SJCRH30 (cell line): ENCODE measurements around the gene SSBP3. TPM values are rescaled to one million over a fixed set of nuclear protein-coding genes. Genes with fewer than 3 reads are reported as not detected.
"Not testable (repeated sequence)": the region's sequence is repeated elsewhere in the genome, so short reads cannot be mapped to it uniquely, and the experiment has no call there.

Source experiments
- DNase-seq, 2 experiments: peaks; one replicate each; pipeline ENCODE4 v3.0.0-alpha.2; 2015 to 2020
- H3K27ac ChIP-seq: fragments of 250-450 bp; sonication (Bioruptor Pico); 2 replicates; pipeline ENCODE4 v1.5.1; 2020; ENCODE audit warnings: mild to moderate bottlenecking, moderate library complexity
- H3K27me3 ChIP-seq: fragments of 250-450 bp; sonication (Bioruptor Pico); 2 replicates; pipeline ENCODE4 v1.5.1; 2020; ENCODE audit warnings: mild to moderate bottlenecking, moderate library complexity
- H3K36me3 ChIP-seq: fragments of 250-450 bp; sonication (Bioruptor Pico); 2 replicates; pipeline ENCODE4 v1.5.1; 2020; ENCODE audit warnings: mild to moderate bottlenecking, moderate library complexity
- H3K4me1 ChIP-seq: fragments of 250-450 bp; sonication (Bioruptor Pico); 2 replicates; pipeline ENCODE4 v1.5.1; 2020; ENCODE audit warnings: mild to moderate bottlenecking, moderate library complexity
- H3K4me3 ChIP-seq: fragments of 250-450 bp; sonication (Bioruptor Pico); 2 replicates; pipeline ENCODE4 v1.5.1; 2020; ENCODE audit warnings: mild to moderate bottlenecking, moderate library complexity
- H3K9me3 ChIP-seq: fragments of 250-450 bp; sonication (Bioruptor Pico); replicated peaks from 2 replicates; pipeline ENCODE4 v1.5.1; 2020; ENCODE audit warnings: mild to moderate bottlenecking, moderate library complexity
- total RNA-seq: library from RNA; depleted of rRNA; stranded (reverse); fragments of >200 nt; shearing (Covaris generic); gene quantifications from 2 replicates; pipeline ENCODE4 v1.2.3, GENCODE V29; 2014

The SSBP3 gene
- total RNA-seq, 1 experiment from 2014 or later = 32.1 TPM

- Histone ChIP-seq H3K36me3 (peaks cover 3% of the 10 kb centered on the region; the same call in 1 of the 2 replicates), H3K27me3 (no peaks in the 10 kb centered on the region), H3K27ac (no peak overlapping the region), H3K9me3 (no peaks in the 10 kb centered on the region), H3K4me1 (peaks cover 17% of the 10 kb centered on the region), H3K4me3 (no peak overlapping the region)
- DNase-seq = peak; percentile 52 to 58
These were observed 160.7 kb downstream of the SSBP3 start for GRCh38 chr1:54245501-54245900.

GRCh38 chr1:54244655-54245054 lies 161.5 kb downstream of the SSBP3 start:
- no peak overlapping the region for H3K27ac ChIP-seq
- no peak overlapping the region for H3K4me3 ChIP-seq
- no peak for DNase-seq
- H3K27me3 ChIP-seq = no peaks in the 10 kb centered on the region
- H3K9me3 ChIP-seq = no peaks in the 10 kb centered on the region
- H3K4me1 ChIP-seq = peaks cover 10% of the 10 kb centered on the region
- H3K36me3 ChIP-seq = peaks cover 3% of the 10 kb centered on the region; the same call in 1 of the 2 replicates

- H3K27me3 ChIP-seq = no peaks in the 10 kb centered on the region
- no peaks in the 10 kb centered on the region for H3K9me3 ChIP-seq
- no peak for DNase-seq
- peaks cover 10% of the 10 kb centered on the region for H3K4me1 ChIP-seq
- peaks cover 5% of the 10 kb centered on the region; the same call in 1 of the 2 replicates for H3K36me3 ChIP-seq
- no peak overlapping the region for H3K4me3 ChIP-seq
- no peak overlapping the region for H3K27ac ChIP-seq
These were observed 163.2 kb downstream of the SSBP3 start for GRCh38 chr1:54243022-54243421.

- H3K27ac ChIP-seq = no peak overlapping the region
These were observed 164.8 kb downstream of the SSBP3 start for GRCh38 chr1:54241364-54241763.

GRCh38 chr1:54240741-54241335 lies 165.4 kb downstream of the SSBP3 start:
- peaks cover 10% of the 10 kb centered on the region for H3K4me1 ChIP-seq
- no peaks in the 10 kb centered on the region for H3K27me3 ChIP-seq
- no peaks in the 10 kb centered on the region for H3K9me3 ChIP-seq
- H3K36me3 ChIP-seq = peaks cover 13% of the 10 kb centered on the region
- no peak overlapping the region for H3K4me3 ChIP-seq
- no peak overlapping the region for H3K27ac ChIP-seq
- DNase-seq = no peak

More at GRCh38 chr1:54241364-54241763, 164.8 kb downstream of the SSBP3 start:
- peaks cover 13% of the 10 kb centered on the region for H3K36me3 ChIP-seq
- H3K4me3 ChIP-seq = no peak overlapping the region
- no peaks in the 10 kb centered on the region for H3K27me3 ChIP-seq
- no peaks in the 10 kb centered on the region for H3K9me3 ChIP-seq
- peaks cover 10% of the 10 kb centered on the region for H3K4me1 ChIP-seq
- DNase-seq = peak; percentile 40 to 44

GRCh38 chr1:54239631-54240031 lies 166.6 kb downstream of the SSBP3 start:
- no peaks in the 10 kb centered on the region for H3K9me3 ChIP-seq

GRCh38 chr1:54239035-54239383 lies 167.2 kb downstream of the SSBP3 start:
- H3K4me1 ChIP-seq = peaks cover 5% of the 10 kb centered on the region; the same call in 1 of the 2 replicates
- no peaks in the 10 kb centered on the region for H3K27me3 ChIP-seq
- DNase-seq = no peak
- H3K36me3 ChIP-seq = peaks cover 15% of the 10 kb centered on the region
- H3K9me3 ChIP-seq = no peaks in the 10 kb centered on the region
- no peak overlapping the region for H3K27ac ChIP-seq
- no peak overlapping the region for H3K4me3 ChIP-seq

More at GRCh38 chr1:54239631-54240031, 166.6 kb downstream of the SSBP3 start:
- DNase-seq = no peak
- peaks cover 13% of the 10 kb centered on the region for H3K36me3 ChIP-seq
- no peaks in the 10 kb centered on the region for H3K27me3 ChIP-seq
- no peak overlapping the region for H3K27ac ChIP-seq
- H3K4me3 ChIP-seq = no peak overlapping the region
- H3K4me1 ChIP-seq = peaks cover 5% of the 10 kb centered on the region; the same call in 1 of the 2 replicates

- DNase-seq = no peak
- Histone ChIP-seq H3K4me3 (no peak overlapping the region), H3K27me3 (no peaks in the 10 kb centered on the region), H3K36me3 (peaks cover 15% of the 10 kb centered on the region), H3K4me1 (peaks cover 5% of the 10 kb centered on the region; the same call in 1 of the 2 replicates), H3K27ac (no peak overlapping the region), H3K9me3 (no peaks in the 10 kb centered on the region)
These were observed 167.7 kb downstream of the SSBP3 start for GRCh38 chr1:54238353-54239034.

- Histone ChIP-seq H3K36me3 (peaks cover 12% of the 10 kb centered on the region), H3K4me1 (peaks cover 5% of the 10 kb centered on the region; the same call in 1 of the 2 replicates), H3K9me3 (no peaks in the 10 kb centered on the region), H3K4me3 (no peak overlapping the region), H3K27ac (no peak overlapping the region), H3K27me3 (no peaks in the 10 kb centered on the region)
- no peak for DNase-seq
These were observed 168.6 kb downstream of the SSBP3 start for GRCh38 chr1:54237586-54237985.

GRCh38 chr1:54234284-54234683 lies 171.9 kb downstream of the SSBP3 start:
- H3K27me3 ChIP-seq = no peaks in the 10 kb centered on the region
- H3K4me1 ChIP-seq = peaks cover 10% of the 10 kb centered on the region
- no peak overlapping the region for H3K4me3 ChIP-seq
- H3K36me3 ChIP-seq = peaks cover 12% of the 10 kb centered on the region
- no peaks in the 10 kb centered on the region for H3K9me3 ChIP-seq
- H3K27ac ChIP-seq = no peak overlapping the region
- DNase-seq = no peak

- H3K9me3 ChIP-seq, H3K4me3 ChIP-seq, DNase-seq, H3K27me3 ChIP-seq, H3K27ac ChIP-seq: not testable (repeated sequence)
- Histone ChIP-seq H3K4me1 (peaks cover 16% of the 10 kb centered on the region), H3K36me3 (peaks cover 11% of the 10 kb centered on the region)
These were observed 173.0 kb downstream of the SSBP3 start for GRCh38 chr1:54233196-54233595.

- H3K27ac ChIP-seq = no peak overlapping the region
- no peaks in the 10 kb centered on the region for H3K9me3 ChIP-seq
- 0 out of 2 replicates have a peak, but pooled peaks cover 2% of the 10 kb centered on the region for H3K36me3 ChIP-seq
- no peak for DNase-seq
- H3K4me3 ChIP-seq = no peak overlapping the region
- H3K4me1 ChIP-seq = peaks cover 19% of the 10 kb centered on the region
- no peaks in the 10 kb centered on the region for H3K27me3 ChIP-seq
These were observed 175.5 kb downstream of the SSBP3 start for GRCh38 chr1:54230507-54231339.

- H3K36me3 ChIP-seq = 0 out of 2 replicates have a peak, but pooled peaks cover 2% of the 10 kb centered on the region
- no peak overlapping the region for H3K4me3 ChIP-seq
- peak overlapping the region; percentile 19; the same call in 1 of the 2 replicates for H3K27ac ChIP-seq
- peak; percentile 45 for DNase-seq
- no peaks in the 10 kb centered on the region for H3K9me3 ChIP-seq
- H3K4me1 ChIP-seq = peaks cover 19% of the 10 kb centered on the region
- no peaks in the 10 kb centered on the region for H3K27me3 ChIP-seq
These were observed 176.8 kb downstream of the SSBP3 start for GRCh38 chr1:54229281-54229891.

- Histone ChIP-seq H3K4me1 (peaks cover 19% of the 10 kb centered on the region), H3K27ac (no peak overlapping the region)
These were observed 177.5 kb downstream of the SSBP3 start for GRCh38 chr1:54228638-54229079.

More at GRCh38 chr1:54228638-54229079, 177.5 kb downstream of the SSBP3 start:
- no peak for DNase-seq
- H3K4me3 ChIP-seq = no peak overlapping the region
- no peaks in the 10 kb centered on the region for H3K9me3 ChIP-seq
- H3K27me3 ChIP-seq = no peaks in the 10 kb centered on the region
- H3K36me3 ChIP-seq = no peaks in the 10 kb centered on the region
